HepG2 (cell line): ENCODE data around the gene RUNX2. TPM values are rescaled to one million over a fixed set of nuclear protein-coding genes. Genes with fewer than 3 reads are reported as not detected.

Experiments used
- BORCS8-MEF2B ChIP-seq: sonication (generic); formaldehyde crosslinking; IDR thresholded peaks from 2 replicates; pipeline ENCODE4 v1.8.0; 2022; ENCODE audit warnings: mild to moderate bottlenecking, missing genetic modification reagents
- FOSL1 ChIP-seq: sonication (generic); formaldehyde crosslinking; IDR thresholded peaks from 2 replicates; pipeline ENCODE4 v1.9.0; 2021; ENCODE audit warnings: missing genetic modification reagents, borderline replicate concordance
- GZF1 ChIP-seq: sonication (generic); formaldehyde crosslinking; IDR thresholded peaks from 2 replicates; pipeline ENCODE4 v1.5.1; 2020; ENCODE audit warnings: mild to moderate bottlenecking, missing genetic modification reagents
- HNRNPK ChIP-seq: fragments of 200-400 bp; formaldehyde crosslinking; IDR thresholded peaks from 2 replicates; pipeline ENCODE4 v1.6.1; 2018; ENCODE audit warnings: low read length, low read depth, moderate library complexity, mild to moderate bottlenecking; ENCODE audit not compliant: poor library complexity, severe bottlenecking
- NCOA5 ChIP-seq: sonication (generic); formaldehyde crosslinking; IDR thresholded peaks from 2 replicates; pipeline ENCODE4 v1.4.0; 2020; ENCODE audit warnings: missing genetic modification reagents
- NR2F6 ChIP-seq, 2 experiments: IDR thresholded peaks; 2 replicates each; pipeline ENCODE4 v1.6.1; 2016; ENCODE audit warnings: antibody characterized with exemption in 1 of 2, mild to moderate bottlenecking in 1 of 2
- ZKSCAN5 ChIP-seq: sonication (generic); formaldehyde crosslinking; IDR thresholded peaks from 2 replicates; pipeline ENCODE4 v1.5.1; 2020; ENCODE audit warnings: mild to moderate bottlenecking, missing genetic modification reagents
- ZNF335 ChIP-seq: sonication (generic); formaldehyde crosslinking; IDR thresholded peaks from 2 replicates; pipeline ENCODE4 v1.4.0; 2020; ENCODE audit warnings: missing genetic modification reagents
- ZNF720 ChIP-seq: sonication (generic); formaldehyde crosslinking; IDR thresholded peaks from 2 replicates; pipeline ENCODE4 v1.4.0; 2020; ENCODE audit warnings: missing genetic modification reagents
- ZNF790 ChIP-seq: sonication (generic); formaldehyde crosslinking; IDR thresholded peaks from 2 replicates; pipeline ENCODE4 v1.8.0; 2022; ENCODE audit warnings: missing genetic modification reagents, mild to moderate bottlenecking, borderline replicate concordance
- ZNF883 ChIP-seq: sonication (generic); formaldehyde crosslinking; IDR thresholded peaks from 2 replicates; pipeline ENCODE4 v1.5.1; 2020; ENCODE audit warnings: mild to moderate bottlenecking, missing genetic modification reagents; ENCODE audit errors: not compliant biosample characterization
- polyA plus RNA-seq, 8 experiments: library from polyadenylated mRNA; depleted of rRNA in 3 of 8; stranded (reverse) in 7 of 8; unstranded in 1 of 8; fragments of >200 nt; fragmentation: Illumina TruSeq in 4 of 8; extraction: Trizol in 4 of 8; gene quantifications; 2 replicates each; pipeline versions ENCODE4 v1.2.1 to v1.2.3, GENCODE V29; 2011 to 2016; ENCODE audit warnings: low read depth in 4 of 8, missing spikeins in 1 of 8, mixed read lengths in 1 of 8; ENCODE audit not compliant: insufficient read depth in 1 of 8
- total RNA-seq, 5 experiments: library from RNA; depleted of rRNA; stranded (reverse); fragments of >200 nt; fragmentation: Illumina TruSeq; extraction: Trizol; gene quantifications; 2 replicates each; pipeline ENCODE4 v1.2.3, GENCODE V29; 2016; ENCODE audit warnings: low read depth in 1 of 5
- TF ChIP-seq, protein P1 (sequence below): sonication (generic); formaldehyde crosslinking; conservative IDR thresholded peaks from 2 replicates; pipeline ENCODE4 v1.4.0; 2020; ENCODE audit warnings: missing genetic modification reagents
- TF ChIP-seq, protein P2 (sequence below): sonication (generic); formaldehyde crosslinking; IDR thresholded peaks from 2 replicates; pipeline ENCODE4 v1.5.1; 2020; ENCODE audit warnings: mild to moderate bottlenecking, missing genetic modification reagents, moderate library complexity

The RUNX2 gene
- total and polyA plus RNA-seq, 2 of the 13 experiments (the other 11 are each of a cell fraction or from before 2014, with no cell fraction given), result not detected

- TF ChIP-seq, protein P1, sequence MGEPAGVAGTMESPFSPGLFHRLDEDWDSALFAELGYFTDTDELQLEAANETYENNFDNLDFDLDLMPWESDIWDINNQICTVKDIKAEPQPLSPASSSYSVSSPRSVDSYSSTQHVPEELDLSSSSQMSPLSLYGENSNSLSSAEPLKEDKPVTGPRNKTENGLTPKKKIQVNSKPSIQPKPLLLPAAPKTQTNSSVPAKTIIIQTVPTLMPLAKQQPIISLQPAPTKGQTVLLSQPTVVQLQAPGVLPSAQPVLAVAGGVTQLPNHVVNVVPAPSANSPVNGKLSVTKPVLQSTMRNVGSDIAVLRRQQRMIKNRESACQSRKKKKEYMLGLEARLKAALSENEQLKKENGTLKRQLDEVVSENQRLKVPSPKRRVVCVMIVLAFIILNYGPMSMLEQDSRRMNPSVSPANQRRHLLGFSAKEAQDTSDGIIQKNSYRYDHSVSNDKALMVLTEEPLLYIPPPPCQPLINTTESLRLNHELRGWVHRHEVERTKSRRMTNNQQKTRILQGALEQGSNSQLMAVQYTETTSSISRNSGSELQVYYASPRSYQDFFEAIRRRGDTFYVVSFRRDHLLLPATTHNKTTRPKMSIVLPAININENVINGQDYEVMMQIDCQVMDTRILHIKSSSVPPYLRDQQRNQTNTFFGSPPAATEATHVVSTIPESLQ, result no peak
- TF ChIP-seq ZNF720 (CRISPR knock-in tag) (no peak), ZNF790 (no peak), NCOA5 (peak; percentile 75; the same call in 1 of the 2 replicates), ZKSCAN5 (CRISPR knock-in tag) (peak; percentile 83; the same call in 1 of the 2 replicates), ZNF335 (CRISPR knock-in tag) (no peak), BORCS8-MEF2B (CRISPR knock-in tag) (no peak), ZNF883 (no peak), FOSL1 (no peak), HNRNPK (peak; percentile 23), GZF1 (no peak), NR2F6 (IDR thresholded peaks at IDR 0.05) (no peak), NR2F6 (CRISPR knock-in tag; IDR thresholded peaks at IDR 0.05) (no peak)
- TF ChIP-seq, protein P2, sequence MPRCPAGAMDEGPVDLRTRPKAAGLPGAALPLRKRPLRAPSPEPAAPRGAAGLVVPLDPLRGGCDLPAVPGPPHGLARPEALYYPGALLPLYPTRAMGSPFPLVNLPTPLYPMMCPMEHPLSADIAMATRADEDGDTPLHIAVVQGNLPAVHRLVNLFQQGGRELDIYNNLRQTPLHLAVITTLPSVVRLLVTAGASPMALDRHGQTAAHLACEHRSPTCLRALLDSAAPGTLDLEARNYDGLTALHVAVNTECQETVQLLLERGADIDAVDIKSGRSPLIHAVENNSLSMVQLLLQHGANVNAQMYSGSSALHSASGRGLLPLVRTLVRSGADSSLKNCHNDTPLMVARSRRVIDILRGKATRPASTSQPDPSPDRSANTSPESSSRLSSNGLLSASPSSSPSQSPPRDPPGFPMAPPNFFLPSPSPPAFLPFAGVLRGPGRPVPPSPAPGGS (CRISPR knock-in tag), result no peak
Measured at GRCh38 chr6:45421709-45422502, 93.8 kb downstream of the RUNX2 start (continued).
